Measurements from ENCODE around the gene ANTXR1. TPM values are rescaled to one million over a fixed set of nuclear protein-coding genes. Genes with fewer than 3 reads are reported as not detected.
"Not testable (repeated sequence)": the region's sequence is repeated elsewhere in the genome, so short reads cannot be mapped to it uniquely, and the experiment has no call there.

ANTXR1 gene
- total RNA-seq, 1 donor from 2014 or later, result 38.1 TPM

DNA sequence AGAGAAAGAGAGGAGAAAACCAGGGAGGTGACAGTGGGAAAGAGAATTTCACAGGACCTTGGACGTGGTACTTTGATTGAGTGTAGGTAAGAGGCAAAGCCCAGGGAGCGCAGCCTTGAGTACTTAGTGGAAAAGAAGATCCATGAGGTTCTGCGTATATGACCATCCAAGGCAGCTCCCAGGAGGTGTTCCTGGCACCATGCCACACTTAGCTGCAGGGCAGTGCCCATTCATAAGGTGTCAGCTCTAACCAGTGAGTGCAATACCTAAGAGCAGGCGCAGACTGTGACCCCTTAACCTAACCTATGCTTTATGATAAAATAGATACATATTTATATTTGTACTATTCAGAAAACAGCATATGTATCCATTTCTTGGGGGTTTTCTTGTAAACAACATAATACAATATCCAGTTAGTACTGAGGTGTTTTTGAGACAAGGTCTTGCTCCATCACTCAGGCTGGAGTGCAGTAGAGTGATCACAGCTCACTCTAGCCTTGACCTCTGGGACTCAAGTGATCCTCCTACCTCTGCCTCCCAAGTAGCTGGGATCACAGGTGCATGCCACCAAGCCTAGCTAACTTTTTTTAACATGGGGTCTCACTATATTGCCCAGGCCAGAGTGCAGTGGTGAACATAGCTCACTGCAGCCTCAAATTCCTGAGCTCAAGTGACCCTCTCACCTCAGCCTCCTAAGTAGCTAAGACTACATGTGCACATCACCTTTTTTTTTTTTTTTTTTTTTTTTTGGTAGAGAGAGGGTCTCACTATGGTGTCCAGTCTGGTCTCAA lies 199.5 kb downstream of the ANTXR1 start:
- intact Hi-C loops (cut with DNase I), result no loop called here
- DNase-seq (ENCODE audit: low spot score), result no peak

GRCh38 chr2:69213201-69213600 lies 200.2 kb downstream of the ANTXR1 start:
- no peak for DNase-seq (ENCODE audit: low spot score)
- intact Hi-C loops (cut with DNase I), result no loop called here

- no peak for DNase-seq (ENCODE audit: low spot score)
- intact Hi-C loops (cut with DNase I), result no loop called here
Observed at GRCh38 chr2:69213782-69214181, 200.8 kb downstream of the ANTXR1 start.

GRCh38 chr2:69214898-69215297 lies 201.9 kb downstream of the ANTXR1 start:
- intact Hi-C loops (cut with DNase I), result loop anchor here (5.0 kb wide), 1 partner anchor 38 kb away; no protein-coding TSS in a partner anchor
- no peak for DNase-seq (ENCODE audit: low spot score)

- intact Hi-C loops (cut with DNase I), result loop anchor here (5.0 kb wide), 1 partner anchor 39 kb away; no protein-coding TSS in a partner anchor
- no peak for DNase-seq (ENCODE audit: low spot score)
Observed at GRCh38 chr2:69216535-69217332, 203.8 kb downstream of the ANTXR1 start.

DNA sequence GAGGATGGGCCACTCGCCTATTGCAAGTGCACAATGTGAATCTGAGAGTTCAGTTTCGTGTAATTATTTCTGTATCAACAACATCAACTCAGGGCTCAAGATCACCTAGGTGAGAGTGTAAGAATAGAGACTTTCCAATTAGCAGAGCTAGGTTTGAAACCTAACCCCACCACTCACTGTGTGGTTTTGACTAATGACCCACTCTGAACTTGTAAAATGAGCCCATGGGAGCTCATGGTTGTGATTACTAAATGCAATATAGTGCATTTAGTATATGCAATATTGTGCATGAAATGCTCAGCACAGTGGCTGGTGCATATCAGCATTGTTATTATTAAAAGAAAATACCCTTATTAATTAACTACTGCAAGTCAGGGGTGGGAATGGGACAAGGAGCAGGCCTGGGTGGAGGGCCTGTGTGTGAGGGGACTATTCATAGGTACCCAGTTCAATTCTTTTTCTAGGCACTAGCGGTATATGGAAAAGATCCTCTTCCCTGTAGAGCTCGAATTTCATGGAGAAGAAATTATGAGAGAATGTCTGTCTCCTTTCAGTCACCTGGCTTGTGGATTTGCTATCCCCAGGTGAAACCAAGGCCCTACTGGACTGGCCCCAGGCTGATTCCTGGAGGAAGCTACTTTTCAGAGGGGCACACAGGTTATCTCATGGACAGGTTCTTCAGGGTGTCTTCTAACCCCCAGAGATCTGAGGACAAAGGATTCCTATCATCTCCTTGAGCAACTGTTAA lies 204.5 kb downstream of the ANTXR1 start:
- intact Hi-C loops (cut with DNase I), result loop anchor here (5.0 kb wide), 1 partner anchor 40 kb away; no protein-coding TSS in a partner anchor
- DNase-seq (ENCODE audit: low spot score), result no peak

DNA sequence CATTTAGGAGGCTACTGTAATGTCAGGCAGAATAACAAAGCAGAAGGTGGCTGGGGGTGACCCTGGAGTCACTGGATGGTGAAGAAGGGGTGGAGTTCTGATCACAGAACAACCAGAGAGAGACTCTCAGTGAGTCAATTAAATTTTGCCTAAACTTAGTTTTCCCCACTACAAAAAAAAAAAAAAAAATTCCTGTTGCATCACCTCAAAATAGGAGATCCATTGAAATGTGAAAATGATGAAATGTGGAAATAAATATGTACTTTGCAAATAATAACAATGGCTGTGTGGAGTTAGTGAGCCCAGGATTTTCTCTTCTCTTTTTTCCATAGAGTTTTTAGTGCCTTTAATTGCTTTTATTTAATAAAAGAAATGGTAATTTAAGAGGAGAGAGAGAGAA lies 208.5 kb downstream of the ANTXR1 start:
- no peak for DNase-seq (ENCODE audit: low spot score)
- intact Hi-C loops (cut with DNase I), result no loop called here

DNA sequence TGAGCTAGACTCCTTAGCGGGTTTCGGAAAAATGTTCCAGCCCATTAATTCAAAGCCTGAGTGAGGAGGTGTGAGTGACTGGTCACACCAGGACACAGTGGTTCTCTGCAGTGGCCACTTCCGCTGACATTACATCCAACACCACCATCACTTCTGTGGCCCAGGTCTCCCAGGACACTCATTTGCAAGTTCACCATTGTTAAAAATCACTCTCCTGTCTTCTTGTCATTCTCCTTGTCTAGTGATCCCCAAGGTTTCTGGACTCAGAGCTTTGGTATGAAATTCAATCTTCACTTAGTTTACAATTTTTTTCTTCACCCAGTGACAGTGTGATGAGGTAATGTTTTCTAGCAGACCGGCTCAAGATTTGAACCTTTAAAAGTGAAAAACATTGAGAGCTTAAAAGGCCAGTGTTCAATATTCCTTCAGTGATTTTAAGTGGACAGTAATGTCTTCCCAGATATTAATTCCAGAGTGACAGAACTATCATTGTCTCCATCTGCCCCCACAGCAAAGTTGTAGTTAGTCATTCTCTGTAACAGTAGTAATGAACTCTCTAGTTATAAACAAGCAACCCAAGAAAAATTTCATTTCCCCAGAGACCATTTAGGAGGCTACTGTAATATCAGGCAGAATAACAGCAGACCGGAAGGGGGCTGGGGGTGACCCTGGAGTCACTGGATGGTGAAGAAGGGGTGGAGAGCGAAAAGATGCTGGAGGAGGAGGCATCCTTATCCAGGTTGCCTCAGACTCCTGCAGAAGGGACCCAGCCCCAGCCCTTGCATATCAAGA lies 209.2 kb downstream of the ANTXR1 start:
- intact Hi-C loops (cut with DNase I), result no loop called here
- DNase-seq (ENCODE audit: low spot score), result no peak

- no peak for DNase-seq (ENCODE audit: low spot score)
- intact Hi-C loops (cut with DNase I), result no loop called here
Observed at GRCh38 chr2:69222953-69223658, 210.1 kb downstream of the ANTXR1 start.

DNA sequence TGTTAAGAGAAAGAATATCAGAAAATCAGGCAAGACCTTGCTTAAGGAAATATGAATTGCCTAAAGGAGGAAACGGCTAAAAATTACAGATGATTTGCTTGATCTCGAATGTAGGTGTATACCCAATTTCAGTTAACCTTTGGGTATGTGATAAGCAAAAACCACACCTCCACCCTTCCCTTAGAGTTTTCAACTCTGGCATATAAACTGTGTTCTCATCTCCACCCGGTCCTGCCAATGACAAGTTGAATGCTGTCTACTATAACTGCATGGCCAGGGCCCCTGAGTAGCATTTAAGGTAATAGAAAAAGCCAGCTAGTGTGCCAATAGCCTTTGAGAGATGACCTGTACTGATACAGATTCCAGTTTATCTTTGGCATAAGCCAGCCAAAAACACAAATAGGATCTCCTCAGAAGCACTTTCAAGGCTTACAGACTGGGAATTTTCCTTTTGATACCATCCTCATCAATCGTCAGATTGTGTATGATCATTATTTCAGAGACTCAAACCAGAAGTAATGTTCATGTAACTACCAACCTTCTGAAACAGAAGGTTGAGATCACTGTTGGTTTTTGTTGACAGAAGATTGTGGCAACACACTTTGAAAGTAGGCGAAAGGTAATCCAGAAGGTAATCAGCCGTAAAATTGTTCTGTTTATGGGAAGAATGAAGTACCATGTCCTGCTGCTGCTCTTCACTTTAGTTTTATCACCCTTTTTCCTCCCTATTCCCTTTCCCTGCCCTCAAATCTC lies 211.0 kb downstream of the ANTXR1 start:
- DNase-seq (ENCODE audit: low spot score), result no peak
- intact Hi-C loops (cut with DNase I), result no loop called here

- no peak for DNase-seq (ENCODE audit: low spot score)
- intact Hi-C loops (cut with DNase I), result no loop called here
Observed at GRCh38 chr2:69224512-69224837, 211.5 kb downstream of the ANTXR1 start.

GRCh38 chr2:69225933-69226332 lies 213.0 kb downstream of the ANTXR1 start:
- DNase-seq (ENCODE audit: low spot score), result no peak
- intact Hi-C loops (cut with DNase I), result no loop called here

DNA sequence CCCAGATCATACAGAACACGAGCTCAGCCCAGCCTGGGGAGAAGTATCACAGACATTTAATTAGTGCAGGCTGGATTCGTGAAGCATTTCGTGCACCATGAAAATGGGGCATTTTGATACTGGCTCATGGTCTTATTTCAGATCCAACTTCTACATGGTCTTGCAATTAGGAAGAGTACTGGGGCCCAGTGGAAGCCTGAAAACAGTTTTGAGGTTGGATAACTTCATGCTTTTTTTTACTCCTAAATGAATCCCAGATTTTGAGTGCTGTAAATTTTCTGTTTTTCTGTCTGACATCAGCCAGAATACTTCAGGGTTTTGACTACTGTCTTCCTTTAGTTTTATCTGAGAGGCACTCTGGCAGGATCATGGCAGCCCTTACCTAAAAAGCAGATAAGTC lies 213.9 kb downstream of the ANTXR1 start:
- no peak for DNase-seq (ENCODE audit: low spot score)
- intact Hi-C loops (cut with DNase I), result no loop called here

GRCh38 chr2:69227716-69228115 lies 214.7 kb downstream of the ANTXR1 start:
- intact Hi-C loops (cut with DNase I), result no loop called here
- DNase-seq (ENCODE audit: low spot score), result no peak

- intact Hi-C loops (cut with DNase I); DNase-seq (ENCODE audit: low spot score): not testable (repeated sequence)
Observed at GRCh38 chr2:69230946-69231345, 218.0 kb downstream of the ANTXR1 start.

DNA sequence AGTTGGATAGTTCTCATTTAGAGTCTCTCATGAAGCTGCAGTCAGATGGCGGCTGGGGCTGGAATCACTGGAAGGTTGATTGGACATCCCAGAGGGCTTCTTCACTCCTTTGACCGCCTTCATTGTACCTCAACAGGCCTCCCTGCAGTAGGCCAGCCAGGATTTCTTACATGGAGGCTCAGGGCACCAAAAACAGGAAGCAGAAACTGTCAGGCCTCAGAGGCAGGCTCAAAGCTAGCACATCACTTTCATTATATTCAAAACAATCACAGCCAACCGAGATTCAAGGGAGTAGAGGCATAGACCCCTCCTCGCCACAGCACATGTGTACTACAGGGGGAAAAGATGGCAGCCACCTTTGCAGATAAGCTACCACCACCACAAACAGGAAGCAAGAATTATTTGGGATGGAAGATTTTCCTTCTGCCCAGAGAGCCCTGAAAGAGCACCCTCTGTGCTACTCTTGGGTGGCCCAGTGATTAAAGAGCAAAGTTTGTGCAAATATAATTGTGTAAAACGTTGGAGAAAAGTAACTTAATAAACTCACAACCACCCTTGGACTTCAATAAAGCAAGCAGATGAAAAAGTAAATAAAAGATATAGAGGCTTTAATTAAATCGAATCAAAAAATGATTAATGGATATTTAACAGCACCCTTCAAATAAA lies 218.8 kb downstream of the ANTXR1 start:
- DNase-seq (ENCODE audit: low spot score), result no peak

DNA sequence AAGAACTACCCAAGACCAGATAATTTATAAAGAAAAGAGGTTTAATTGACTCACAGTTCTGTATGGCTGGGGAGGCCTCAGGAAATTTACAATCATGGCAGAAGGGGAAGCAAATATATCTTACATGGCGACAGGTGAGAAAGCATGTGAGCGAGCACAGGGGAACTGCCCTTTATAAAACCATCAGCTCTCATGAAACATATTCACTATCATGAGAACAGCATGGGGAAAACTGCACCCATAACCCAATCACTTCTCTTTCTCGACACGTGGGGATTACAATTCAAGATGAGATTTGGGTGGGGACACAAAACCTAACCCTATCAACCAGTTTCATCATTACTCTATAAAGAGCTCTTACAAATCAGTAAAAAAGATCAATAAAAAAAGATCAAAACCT lies 222.9 kb downstream of the ANTXR1 start:
- DNase-seq (ENCODE audit: low spot score); intact Hi-C loops (cut with DNase I): not testable (repeated sequence)

More for the DNA sequence above, 218.8 kb downstream of the ANTXR1 start:
- intact Hi-C loops (cut with DNase I), result no loop called here

Data from cardiac septum (tissue), 1 donor.